K562 (cell line): ENCODE measurements around the gene SPTAN1. TPM values are rescaled to one million over a fixed set of nuclear protein-coding genes. Genes with fewer than 3 reads are reported as not detected.

Source experiments
- ATF1 ChIP-seq, 2 experiments: fragments of 450-650 bp in 1 of 2; IDR thresholded peaks; 2 replicates each; pipeline ENCODE4 v1.6.1; 2016; ENCODE audit warnings: missing compliant biosample characterization in 1 of 2, missing genetic modification characterization in 1 of 2
- HDAC8 ChIP-seq: fragments of 450-650 bp; IDR thresholded peaks from 2 replicates; pipeline ENCODE4 v1.6.1; 2016; ENCODE audit warnings: mild to moderate bottlenecking, missing genetic modification characterization, moderate library complexity, missing compliant biosample characterization
- KDM5B ChIP-seq: fragments of 200-600 bp; sonication (generic); IDR thresholded peaks from 2 replicates; pipeline ENCODE4 v1.6.1; 2012; ENCODE audit warnings: low read depth, mild to moderate bottlenecking, moderate library complexity, low read length, control low read depth, inconsistent platforms; ENCODE audit not compliant: insufficient replicate concordance
- MAFK ChIP-seq: IDR thresholded peaks from 2 replicates; pipeline ENCODE4 v1.6.1; 2011; ENCODE audit warnings: low read length, improper control_type of control experiment
- MAX ChIP-seq: sonication (generic); formaldehyde crosslinking; IDR thresholded peaks from 2 replicates; pipeline ENCODE4 v1.9.0; 2022; ENCODE audit warnings: mild to moderate bottlenecking, missing genetic modification reagents
- REST ChIP-seq, 2 experiments: fragments of 450-650 bp; formaldehyde crosslinking in 1 of 2; IDR thresholded peaks; 2 replicates each; pipeline versions ENCODE4 v1.4.0 to v1.6.1; 2014 to 2020; ENCODE audit warnings: mild to moderate bottlenecking in 2 of 2, borderline replicate concordance in 1 of 2, low read depth in 1 of 2
- RNF219 ChIP-seq: fragments of 250-450 bp; sonication (Bioruptor Pico); IDR thresholded peaks from 2 replicates; pipeline ENCODE4 v1.5.0; 2022; ENCODE audit warnings: mild to moderate bottlenecking
- SAFB ChIP-seq: fragments of 200-400 bp; formaldehyde crosslinking; IDR thresholded peaks from 2 replicates; pipeline ENCODE4 v1.6.1; 2017; ENCODE audit warnings: low read depth, low read length, borderline replicate concordance
- TEAD4 ChIP-seq, 2 experiments: sonication (generic) in 1 of 2; formaldehyde crosslinking in 1 of 2; IDR thresholded peaks; 2 replicates each; pipeline versions ENCODE4 v1.6.1 to v1.8.0; 2012 to 2022; ENCODE audit warnings: borderline replicate concordance in 1 of 2, inconsistent platforms in 1 of 2, low read length in 1 of 2, mild to moderate bottlenecking in 1 of 2, missing genetic modification reagents in 1 of 2
- ZFX ChIP-seq: sonication (generic); formaldehyde crosslinking; IDR thresholded peaks from 2 replicates; pipeline ENCODE4 v1.8.0; 2022; ENCODE audit warnings: mild to moderate bottlenecking, missing genetic modification reagents, moderate library complexity
- ZNF316 ChIP-seq: fragments of 450-650 bp; IDR thresholded peaks from 2 replicates; pipeline ENCODE4 v1.6.1; 2016
- polyA plus RNA-seq, 8 experiments: library from polyadenylated mRNA; depleted of rRNA in 4 of 8; stranded (reverse) in 5 of 8; unstranded in 3 of 8; fragments of >200 nt; fragmentation: Nextera tagmentation in 2 of 8; fragmentation: Illumina TruSeq in 1 of 8; extraction: Ambion mirVana in 2 of 8; extraction: Trizol in 1 of 8; gene quantifications; 2 replicates each; pipeline versions ENCODE4 v1.2.1 to v1.2.3, GENCODE V29; 2011 to 2014; ENCODE audit warnings: inconsistent platforms in 1 of 8, missing spikeins in 1 of 8
- total RNA-seq, 7 experiments: library from RNA; depleted of rRNA in 6 of 7; stranded (reverse); fragments of >200 nt in 6 of 7; fragmentation: Illumina TruSeq in 2 of 7; extraction: Trizol in 2 of 7; gene quantifications; 2 replicates each; pipeline versions ENCODE4 v1.2.1 to v1.2.3, GENCODE V29; 2011 to 2021; ENCODE audit warnings: low replicate concordance in 1 of 7
- TF ChIP-seq, protein P1 (sequence below): sonication (generic); formaldehyde crosslinking; IDR thresholded peaks from 2 replicates; pipeline ENCODE4 v1.8.1; 2023; ENCODE audit warnings: mild to moderate bottlenecking, missing genetic modification reagents

Gene SPTAN1
- total and polyA plus RNA-seq, 9 of the 15 experiments (the other 6 are each of a cell fraction or from before 2014, with no cell fraction given) = 1.5 to 13.5 (median 6.8) TPM

DNA sequence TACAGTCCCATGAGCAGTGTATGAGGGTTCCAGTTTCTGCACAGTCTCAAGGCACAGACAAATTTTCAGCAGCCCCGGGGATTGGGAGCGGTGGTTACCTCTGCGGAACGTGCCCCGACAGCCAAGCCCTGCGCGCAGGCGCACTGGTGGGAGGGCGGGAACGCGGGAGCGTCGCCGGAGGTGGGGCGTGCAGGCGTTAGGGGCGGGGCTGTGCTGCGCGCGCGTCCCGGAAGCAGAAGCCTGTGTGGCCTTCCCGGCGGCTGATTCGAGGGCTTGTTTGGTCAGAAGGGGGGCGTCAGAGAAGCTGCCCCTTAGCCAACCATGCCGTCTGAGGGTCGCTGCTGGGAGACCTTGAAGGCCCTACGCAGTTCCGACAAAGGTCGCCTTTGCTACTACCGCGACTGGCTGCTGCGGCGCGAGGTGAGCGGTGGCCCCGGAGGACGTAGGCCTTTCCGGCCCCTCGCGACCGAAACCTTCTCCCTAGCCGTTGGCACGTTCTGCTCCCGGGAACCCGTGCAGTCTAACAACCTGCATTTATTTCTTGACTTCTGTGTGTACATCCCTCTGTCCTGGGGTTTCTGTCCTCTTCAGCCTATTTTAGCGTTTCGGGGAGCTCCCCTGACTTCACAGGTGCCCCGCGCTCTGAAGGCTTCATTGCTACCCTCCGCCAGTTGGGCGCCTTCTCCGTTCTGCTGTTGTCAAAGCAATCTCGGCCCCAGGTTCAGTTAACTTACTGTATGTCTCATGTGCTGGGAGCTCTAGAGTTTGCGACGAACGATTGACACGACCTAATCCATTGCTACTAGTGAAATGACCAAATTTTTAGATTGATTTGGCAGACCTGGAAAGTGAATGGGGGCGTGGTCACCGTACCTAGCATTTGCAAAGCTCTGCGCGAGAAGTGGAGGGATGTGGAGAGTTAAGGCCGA, 47.6 kb upstream of the SPTAN1 start, which contains the start of gene GLE1 (continued):
- no peak for TF ChIP-seq RNF219
- TF ChIP-seq MAFK = no peak
- TF ChIP-seq KDM5B = peak; percentile 76
- peak; percentile 68; the same call in 1 of the 2 replicates for TF ChIP-seq MAX (CRISPR knock-in tag)
- no peak for TF ChIP-seq ZNF316
- TF ChIP-seq ATF1 (CRISPR knock-in tag; IDR thresholded peaks at IDR 0.05) = peak; percentile 8; the same call in 1 of the 2 replicates
- TF ChIP-seq ATF1 (tag; IDR thresholded peaks at IDR 0.05) = peak; percentile 68
- TF ChIP-seq SAFB = no peak
- TF ChIP-seq, protein P1, sequence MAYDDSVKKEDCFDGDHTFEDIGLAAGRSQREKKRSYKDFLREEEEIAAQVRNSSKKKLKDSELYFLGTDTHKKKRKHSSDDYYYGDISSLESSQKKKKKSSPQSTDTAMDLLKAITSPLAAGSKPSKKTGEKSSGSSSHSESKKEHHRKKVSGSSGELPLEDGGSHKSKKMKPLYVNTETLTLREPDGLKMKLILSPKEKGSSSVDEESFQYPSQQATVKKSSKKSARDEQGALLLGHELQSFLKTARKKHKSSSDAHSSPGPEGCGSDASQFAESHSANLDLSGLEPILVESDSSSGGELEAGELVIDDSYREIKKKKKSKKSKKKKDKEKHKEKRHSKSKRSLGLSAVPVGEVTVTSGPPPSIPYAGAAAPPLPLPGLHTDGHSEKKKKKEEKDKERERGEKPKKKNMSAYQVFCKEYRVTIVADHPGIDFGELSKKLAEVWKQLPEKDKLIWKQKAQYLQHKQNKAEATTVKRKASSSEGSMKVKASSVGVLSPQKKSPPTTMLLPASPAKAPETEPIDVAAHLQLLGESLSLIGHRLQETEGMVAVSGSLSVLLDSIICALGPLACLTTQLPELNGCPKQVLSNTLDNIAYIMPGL = no peak
- TF ChIP-seq ZFX (CRISPR knock-in tag) = peak; percentile 99
- no peak for TF ChIP-seq REST (IDR thresholded peaks at IDR 0.05; ENCODE audit: borderline replicate concordance)
- no peak for TF ChIP-seq REST (CRISPR knock-in tag; IDR thresholded peaks at IDR 0.05; ENCODE audit: low read depth)
- TF ChIP-seq TEAD4 (IDR thresholded peaks at IDR 0.05; ENCODE audit: low read length) = no peak
- 0 out of 2 replicates have a peak, but pooled peaks have one; percentile 47 for TF ChIP-seq TEAD4 (CRISPR knock-in tag; IDR thresholded peaks at IDR 0.05; ENCODE audit: borderline replicate concordance)
- no peak for TF ChIP-seq HDAC8 (tag)
